RPMI7951 (cell line): Measurements from ENCODE around the gene DYNLT4. TPM values are rescaled to one million over a fixed set of nuclear protein-coding genes. Genes with fewer than 3 reads are reported as not detected.

Experiments
- DNase-seq: peaks from one replicate; pipeline ENCODE4 v3.0.0-alpha.2; 2012; ENCODE audit warnings: low read depth
- total RNA-seq: library from RNA; depleted of rRNA; stranded (reverse); fragments of >200 nt; shearing (Covaris generic); gene quantifications from 2 replicates; pipeline ENCODE4 v1.2.3, GENCODE V29; 2014; rRNA removed

The DYNLT4 gene
- total RNA-seq, 1 experiment from 2014 or later, result 0.24 TPM

DNA sequence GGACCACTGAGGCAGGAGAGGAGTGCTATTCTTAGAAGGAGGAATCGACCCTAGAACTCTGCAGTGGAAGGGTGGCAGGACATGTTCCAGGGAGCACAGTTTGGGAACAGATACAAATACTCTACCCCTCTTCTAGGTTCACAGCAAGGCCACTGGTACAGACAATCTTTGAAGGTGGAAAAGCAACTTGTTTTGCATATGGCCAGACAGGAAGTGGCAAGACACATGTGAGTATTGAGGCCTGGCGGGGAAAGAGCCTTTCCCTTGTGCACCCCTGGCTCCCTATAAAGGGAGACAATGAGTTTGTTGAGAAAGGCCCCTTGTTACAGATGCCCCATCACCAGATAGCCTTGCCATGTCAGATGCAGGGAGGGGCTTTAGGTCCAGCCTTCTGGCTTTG lies 49.7 kb downstream of the DYNLT4 start:
- no peak for DNase-seq

Other genes with a start within 250 kb of the DYNLT4 start
- 13.1 and 14.9 TPM in 2 replicates for gene TMEM53, start 132.9 kb downstream of the DYNLT4 start, total RNA-seq
- gene ARMH1, start 132.6 kb downstream of the DYNLT4 start, total RNA-seq, result 0.29 TPM in 1 of 2 replicates, not detected in the other
- not detected in 2 replicates for gene RNU5D-1, start 76.2 kb downstream of the DYNLT4 start, total RNA-seq
- gene KIF2C, start 67.5 kb downstream of the DYNLT4 start, total RNA-seq, result 127 and 130 TPM in 2 replicates
- 2,373 and 2,557 TPM in 2 replicates for gene RPS8, start 31.8 kb downstream of the DYNLT4 start, total RNA-seq
- not detected in 2 replicates for gene BEST4, start 19.2 kb downstream of the DYNLT4 start, total RNA-seq
- 8.8 and 10.7 TPM in 2 replicates for gene PLK3, start 7.0 kb downstream of the DYNLT4 start, total RNA-seq
- 4.2 and 5.0 TPM in 2 replicates for gene BTBD19, start 1.2 kb upstream of the DYNLT4 start, total RNA-seq
- gene PTCH2, start 35.9 kb upstream of the DYNLT4 start, total RNA-seq, result under 0.01 and 0.12 TPM in 2 replicates
- gene EIF2B3, start 179.2 kb upstream of the DYNLT4 start, total RNA-seq, result 56.0 and 63.9 TPM in 2 replicates
- 23.6 and 27.9 TPM in 2 replicates for gene HECTD3, start 204.0 kb upstream of the DYNLT4 start, total RNA-seq
- 103 and 119 TPM in 2 replicates for gene UROD, start 204.9 kb upstream of the DYNLT4 start, total RNA-seq